NCI-H526 treated with DMSO at 0.1 percent for 48 hours (cell line): ENCODE measurements around the gene PDPK1.
"Not testable (repeated sequence)": the region's sequence is repeated elsewhere in the genome, so short reads cannot be mapped to it uniquely, and the experiment has no call there.

Source experiments
- DNase-seq: peaks from one replicate; lab custom pipeline; 2025; lab: John Stamatoyannopoulos, UW

PDPK1 gene

DNA sequence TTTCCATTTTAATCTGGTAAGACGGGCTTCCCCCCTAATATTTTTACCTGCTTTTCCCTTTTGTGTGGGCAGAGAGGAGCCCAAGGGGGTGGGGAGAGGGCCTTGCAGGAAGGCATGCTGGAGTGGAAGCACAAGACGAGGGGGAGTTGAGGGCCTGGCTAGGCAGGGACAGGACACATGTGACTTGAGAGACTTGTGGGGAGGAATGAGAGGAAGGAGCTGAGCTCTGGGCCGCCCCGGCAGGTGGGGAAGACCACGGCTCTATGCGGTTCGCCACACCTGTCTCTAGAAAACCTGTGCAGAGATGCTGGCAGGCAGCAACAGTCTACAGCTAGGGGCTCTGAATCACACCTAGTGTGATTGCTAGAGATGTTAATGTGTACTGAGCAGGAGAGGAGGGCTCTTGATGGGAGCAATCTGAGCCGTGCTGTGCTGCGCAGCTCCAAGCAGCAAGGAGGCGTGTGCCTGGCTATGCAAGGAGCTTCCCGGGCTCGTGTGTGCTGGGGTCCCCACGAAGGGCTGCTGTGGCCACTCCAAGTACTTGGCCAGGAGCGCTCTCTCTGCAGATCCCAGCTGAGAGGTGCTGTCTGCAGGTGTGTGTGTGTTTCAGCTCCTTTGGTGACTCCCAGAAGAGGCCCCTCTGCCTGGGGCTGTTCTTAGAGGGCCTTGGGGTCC is 50.2 kb downstream of the PDPK1 start:
- DNase-seq: no peak

- no peak for DNase-seq
Measured at GRCh38 chr16:2591476-2592240, 53.8 kb downstream of the PDPK1 start.

- no peak for DNase-seq
Measured at GRCh38 chr16:2592786-2593185, 55.0 kb downstream of the PDPK1 start.

DNA sequence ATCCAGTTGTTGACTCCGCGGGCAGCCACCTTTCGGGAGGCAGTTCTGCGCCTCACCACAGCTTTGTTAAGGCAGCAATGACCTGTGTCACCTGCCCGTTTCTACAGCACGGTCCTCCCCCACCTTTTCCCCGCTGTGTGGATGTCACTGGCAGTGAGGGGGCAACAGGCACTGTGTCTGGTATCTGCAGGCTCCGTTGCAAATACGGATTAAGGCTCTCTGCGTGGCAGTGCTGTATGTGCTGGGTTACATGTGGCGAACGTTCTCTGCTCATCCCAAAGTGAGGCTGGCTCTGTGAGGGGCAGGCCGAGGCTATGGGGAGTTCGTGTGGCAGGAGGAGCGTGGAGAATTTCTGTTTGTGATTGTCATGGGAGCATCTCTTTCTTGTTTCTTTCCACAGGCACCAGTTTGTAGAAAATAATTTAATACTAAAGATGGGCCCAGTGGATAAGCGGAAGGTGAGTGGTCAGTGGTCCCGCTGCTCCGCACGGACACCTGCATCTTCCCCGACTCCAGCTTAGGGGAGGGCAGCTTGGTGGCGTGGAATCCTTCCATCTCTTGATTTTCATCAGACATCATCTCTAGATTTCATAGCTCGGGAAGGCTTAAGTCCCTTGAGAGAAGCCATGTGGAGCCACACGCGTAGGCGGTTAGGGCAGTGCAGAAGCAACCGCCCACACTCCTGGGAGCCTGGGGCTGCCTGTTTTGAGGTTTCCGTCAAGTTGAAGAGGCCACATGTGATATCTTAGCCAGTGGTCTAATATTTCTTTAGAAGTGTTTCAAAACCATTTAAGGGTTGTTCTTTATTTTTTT is 57.8 kb downstream of the PDPK1 start:
- no peak for DNase-seq

GRCh38 chr16:2596747-2597559 is 59.1 kb downstream of the PDPK1 start:
- no peak for DNase-seq

DNA sequence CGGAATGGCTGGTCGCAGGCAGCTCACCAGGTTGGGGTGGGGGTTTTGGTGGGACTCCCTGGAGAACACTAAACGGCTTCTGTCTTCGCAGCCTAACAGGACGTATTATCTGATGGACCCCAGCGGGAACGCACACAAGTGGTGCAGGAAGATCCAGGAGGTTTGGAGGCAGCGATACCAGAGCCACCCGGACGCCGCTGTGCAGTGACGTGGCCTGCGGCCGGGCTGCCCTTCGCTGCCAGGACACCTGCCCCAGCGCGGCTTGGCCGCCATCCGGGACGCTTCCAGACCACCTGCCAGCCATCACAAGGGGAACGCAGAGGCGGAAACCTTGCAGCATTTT is 59.7 kb downstream of the PDPK1 start:
- no peak for DNase-seq

DNA sequence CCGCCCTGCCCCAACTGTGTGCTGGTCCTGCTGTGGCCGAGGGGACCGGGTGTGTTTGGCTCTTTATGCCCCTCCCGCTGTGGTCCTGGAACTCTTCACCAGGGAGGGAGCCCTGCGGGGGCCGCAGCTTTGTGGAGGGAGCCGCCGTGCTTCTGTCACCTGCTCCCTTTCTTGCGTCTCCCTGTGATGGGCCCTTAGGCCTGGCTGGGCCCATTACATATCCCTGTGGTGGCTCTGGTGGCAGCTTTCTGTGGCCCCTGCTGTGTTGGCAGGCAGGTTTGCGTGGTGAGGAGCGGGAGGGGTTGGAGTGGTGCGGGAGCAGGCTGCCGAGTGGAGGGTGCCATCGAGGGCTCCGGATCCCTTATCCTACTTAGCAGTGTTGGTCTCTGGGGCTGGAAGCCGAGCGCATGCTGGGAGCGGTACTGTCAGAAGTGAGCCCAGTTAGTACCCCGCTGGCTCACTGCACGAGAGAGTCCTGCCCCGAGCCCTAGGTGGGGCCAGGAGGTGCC is 60.4 kb downstream of the PDPK1 start:
- no peak for DNase-seq

DNA sequence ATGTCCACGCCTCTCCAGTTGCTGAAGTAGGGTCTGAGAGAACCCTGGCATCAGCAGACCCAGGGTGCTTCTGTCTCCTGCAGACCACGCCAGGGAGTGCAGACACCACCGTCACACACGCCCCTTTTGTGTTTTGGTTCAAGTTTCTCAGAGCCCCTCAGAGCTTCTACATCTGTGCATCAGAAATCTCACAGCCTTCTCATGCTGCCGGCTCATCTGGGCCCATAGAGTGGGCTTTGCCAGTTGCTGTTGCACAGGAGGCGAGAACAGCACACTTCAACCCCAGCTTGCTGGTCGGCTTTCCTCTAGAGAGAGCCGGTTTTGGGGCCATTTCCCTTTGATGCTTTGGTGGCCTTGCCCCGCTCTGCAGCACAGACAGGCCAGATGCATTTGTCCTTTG is 60.9 kb downstream of the PDPK1 start:
- no peak for DNase-seq

DNA sequence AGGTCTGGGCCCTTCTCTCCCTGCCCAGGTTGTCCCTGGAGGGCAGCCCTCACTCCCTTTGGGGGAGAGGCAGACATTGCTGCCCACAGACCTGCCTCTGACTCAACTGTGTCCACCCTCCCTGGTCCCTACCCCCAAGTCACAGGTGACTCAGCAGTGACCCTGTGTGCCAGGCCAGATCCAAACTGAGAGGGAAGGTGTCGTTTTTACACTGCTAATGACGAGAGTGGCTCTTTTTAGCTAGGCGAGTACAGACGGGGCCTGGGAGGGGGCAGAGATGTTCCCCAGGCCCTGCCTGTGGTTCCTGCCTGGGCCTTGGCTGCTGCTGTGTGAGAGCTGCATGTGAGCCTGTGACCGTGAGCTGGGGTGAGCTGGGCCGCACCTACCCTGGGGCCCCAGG is 61.3 kb downstream of the PDPK1 start:
- not testable (repeated sequence) for DNase-seq

DNA sequence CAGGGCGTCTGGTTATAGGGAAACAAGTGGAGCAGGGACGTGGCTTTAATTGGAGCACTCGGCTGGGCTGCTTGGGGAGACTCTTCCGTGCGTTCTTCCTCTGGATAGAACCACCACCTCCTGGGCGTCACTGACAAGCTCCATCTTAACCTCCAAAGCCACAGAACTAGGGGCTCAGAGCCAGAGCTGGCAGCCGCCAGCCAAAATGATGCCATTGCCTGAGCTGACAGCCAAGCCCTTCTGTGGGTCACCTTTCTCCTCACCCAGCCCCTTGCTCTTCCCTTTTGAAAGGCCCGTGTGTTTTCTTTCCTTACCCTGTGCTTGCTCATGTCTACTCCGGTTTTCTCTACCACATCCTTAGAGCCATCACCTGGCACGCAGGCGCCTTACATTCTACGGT is 62.0 kb downstream of the PDPK1 start:
- DNase-seq: not testable (repeated sequence)

DNA sequence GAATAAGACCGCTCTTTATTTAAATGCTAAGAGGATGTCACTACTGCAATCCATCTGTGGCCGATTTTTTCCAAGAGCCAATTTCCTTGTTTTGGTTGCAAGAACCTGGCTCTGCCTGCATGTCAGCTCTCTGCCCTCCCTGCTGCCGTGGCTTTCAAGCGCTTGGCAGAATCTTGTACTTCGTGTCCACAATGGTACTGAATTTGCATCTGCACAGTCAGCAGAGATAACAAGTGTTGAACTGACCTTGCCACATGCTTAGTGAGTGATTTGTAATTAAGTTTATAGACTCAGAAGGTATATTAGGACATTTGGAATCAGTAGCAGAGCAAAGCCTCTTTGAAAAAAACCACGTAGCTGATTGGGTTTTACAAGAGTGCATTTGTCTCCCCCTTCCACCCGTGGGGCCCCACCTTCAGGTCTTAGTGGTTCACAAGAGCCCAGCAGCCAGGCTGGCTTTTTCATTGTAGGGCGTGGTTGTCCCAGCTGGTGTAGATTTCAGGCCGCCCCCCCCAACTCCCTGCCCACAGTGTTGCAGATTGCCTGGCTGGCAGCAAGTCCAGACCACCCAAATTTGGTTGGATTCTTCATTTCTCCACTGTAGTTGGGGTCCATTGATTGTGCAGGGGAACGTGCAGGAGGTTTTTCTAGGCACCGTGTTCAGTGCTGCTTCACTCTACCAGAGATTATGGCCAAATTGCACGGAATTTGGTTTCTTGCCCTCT is 63.6 kb downstream of the PDPK1 start:
- DNase-seq: not testable (repeated sequence)

DNA sequence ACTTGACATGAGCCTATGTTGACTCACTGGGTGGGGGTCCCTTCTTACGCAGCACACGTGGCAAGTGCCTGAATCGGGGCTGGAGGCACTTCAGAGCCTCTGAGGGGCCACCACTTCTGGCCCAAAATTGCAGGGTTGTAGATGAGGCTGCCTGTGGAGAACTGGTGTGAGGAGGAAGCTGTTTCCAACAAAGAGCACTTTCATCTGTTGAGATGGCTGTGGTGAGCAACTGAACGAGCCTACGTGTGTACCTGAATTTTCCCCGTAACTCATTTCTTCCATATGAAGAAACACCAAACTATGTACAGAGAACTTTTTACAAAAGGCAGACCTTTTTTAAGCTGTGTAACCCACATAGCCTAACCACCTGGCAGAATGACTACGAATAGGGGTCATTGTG is 64.4 kb downstream of the PDPK1 start:
- not testable (repeated sequence) for DNase-seq

GRCh38 chr16:2603165-2604015 is 65.6 kb downstream of the PDPK1 start:
- peak; percentile 74 for DNase-seq

GRCh38 chr16:2604016-2604369 is 66.2 kb downstream of the PDPK1 start:
- not testable (repeated sequence) for DNase-seq

- not testable (repeated sequence) for DNase-seq
Measured at GRCh38 chr16:2606820-2607219, 69.0 kb downstream of the PDPK1 start.

- not testable (repeated sequence) for DNase-seq
Measured at GRCh38 chr16:2609345-2609744, 71.5 kb downstream of the PDPK1 start.

GRCh38 chr16:2609827-2610470 is 72.1 kb downstream of the PDPK1 start:
- DNase-seq: no peak

- no peak for DNase-seq
Measured at GRCh38 chr16:2610781-2611498, 73.1 kb downstream of the PDPK1 start.

- DNase-seq: no peak
Measured at GRCh38 chr16:2611499-2611862, 73.7 kb downstream of the PDPK1 start.
